ENCODE results near the gene IGF2.

DNA sequence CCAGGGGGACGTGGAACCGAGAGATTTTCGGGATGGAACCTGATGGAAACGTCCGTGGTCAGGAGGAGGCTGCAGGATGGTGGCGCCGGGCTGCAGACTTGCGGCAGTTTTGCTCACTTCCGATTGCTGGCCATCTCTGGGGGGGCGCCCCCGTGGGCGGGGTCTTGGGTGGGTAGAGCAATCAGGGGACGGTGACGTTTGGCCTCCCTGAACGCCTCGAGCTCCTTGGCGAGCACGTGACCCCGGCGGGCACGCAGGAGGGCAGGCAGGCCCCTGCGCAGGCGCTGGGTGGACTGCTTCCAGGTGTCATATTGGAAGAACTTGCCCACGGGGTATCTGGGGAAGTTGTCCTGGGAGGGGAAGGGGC lies 6.3 kb downstream of the IGF2 start:
- TF ChIP-seq POLR2A (IDR thresholded peaks at IDR 0.05): no peak
- TF ChIP-seq, protein P1, sequence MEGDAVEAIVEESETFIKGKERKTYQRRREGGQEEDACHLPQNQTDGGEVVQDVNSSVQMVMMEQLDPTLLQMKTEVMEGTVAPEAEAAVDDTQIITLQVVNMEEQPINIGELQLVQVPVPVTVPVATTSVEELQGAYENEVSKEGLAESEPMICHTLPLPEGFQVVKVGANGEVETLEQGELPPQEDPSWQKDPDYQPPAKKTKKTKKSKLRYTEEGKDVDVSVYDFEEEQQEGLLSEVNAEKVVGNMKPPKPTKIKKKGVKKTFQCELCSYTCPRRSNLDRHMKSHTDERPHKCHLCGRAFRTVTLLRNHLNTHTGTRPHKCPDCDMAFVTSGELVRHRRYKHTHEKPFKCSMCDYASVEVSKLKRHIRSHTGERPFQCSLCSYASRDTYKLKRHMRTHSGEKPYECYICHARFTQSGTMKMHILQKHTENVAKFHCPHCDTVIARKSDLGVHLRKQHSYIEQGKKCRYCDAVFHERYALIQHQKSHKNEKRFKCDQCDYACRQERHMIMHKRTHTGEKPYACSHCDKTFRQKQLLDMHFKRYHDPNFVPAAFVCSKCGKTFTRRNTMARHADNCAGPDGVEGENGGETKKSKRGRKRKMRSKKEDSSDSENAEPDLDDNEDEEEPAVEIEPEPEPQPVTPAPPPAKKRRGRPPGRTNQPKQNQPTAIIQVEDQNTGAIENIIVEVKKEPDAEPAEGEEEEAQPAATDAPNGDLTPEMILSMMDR (IDR thresholded peaks at IDR 0.05): no peak

Data from thyroid gland (tissue), 4 donors.